HG03520 (cell line): ENCODE data around the gene ANO1.
"Not testable (repeated sequence)": the region's sequence is repeated elsewhere in the genome, so short reads cannot be mapped to it uniquely, and the experiment has no call there.

ENCODE experiments used
- ATAC-seq: cut with Tn5 transposase; IDR thresholded peaks from one replicate; pipeline ENCODE4 v1.9.1; 2021; ENCODE audit warnings: mild to moderate bottlenecking, moderate library complexity; ENCODE audit not compliant: unreplicated experiment

ANO1 gene

GRCh38 chr11:70204466-70204799, 126.3 kb downstream of the ANO1 start:
- no peak for ATAC-seq

GRCh38 chr11:70205049-70205725, 127.1 kb downstream of the ANO1 start:
- no peak for ATAC-seq

- no peak for ATAC-seq
Observed at GRCh38 chr11:70205766-70206165, 127.6 kb downstream of the ANO1 start.

- no peak for ATAC-seq
Observed at GRCh38 chr11:70206226-70206981, 128.3 kb downstream of the ANO1 start.

- no peak for ATAC-seq
Observed at GRCh38 chr11:70206982-70207376, 128.9 kb downstream of the ANO1 start.

- no peak for ATAC-seq
Observed at GRCh38 chr11:70207531-70208131, 129.5 kb downstream of the ANO1 start.

GRCh38 chr11:70209391-70209912, 131.3 kb downstream of the ANO1 start:
- no peak for ATAC-seq

GRCh38 chr11:70210051-70210501, 132.0 kb downstream of the ANO1 start:
- ATAC-seq = no peak

GRCh38 chr11:70210530-70210929, 132.4 kb downstream of the ANO1 start:
- ATAC-seq = no peak

- ATAC-seq = no peak
Observed at GRCh38 chr11:70212227-70212811, 134.2 kb downstream of the ANO1 start.

GRCh38 chr11:70217388-70217787, 139.3 kb downstream of the ANO1 start:
- not testable (repeated sequence) for ATAC-seq

- ATAC-seq = not testable (repeated sequence)
Observed at GRCh38 chr11:70218076-70218475, 140.0 kb downstream of the ANO1 start.

- ATAC-seq = no peak
Observed at GRCh38 chr11:70220136-70220535, 142.0 kb downstream of the ANO1 start.

- no peak for ATAC-seq
Observed at GRCh38 chr11:70220920-70221319, 142.8 kb downstream of the ANO1 start.

GRCh38 chr11:70225681-70226177, 147.6 kb downstream of the ANO1 start:
- no peak for ATAC-seq

GRCh38 chr11:70226183-70226582, 148.1 kb downstream of the ANO1 start:
- ATAC-seq = no peak

- ATAC-seq = no peak
Observed at GRCh38 chr11:70226967-70227366, 148.8 kb downstream of the ANO1 start.

- ATAC-seq = no peak
Observed at GRCh38 chr11:70229737-70230136, 151.6 kb downstream of the ANO1 start.

- ATAC-seq = no peak
Observed at GRCh38 chr11:70230151-70230839, 152.2 kb downstream of the ANO1 start.

- no peak for ATAC-seq
Observed at GRCh38 chr11:70230840-70231710, 153.0 kb downstream of the ANO1 start.
